Prostate gland (tissue), 2 donors: ENCODE data around the gene ARMC2.

Experiments used
- CTCF ChIP-seq, 4 experiments: fragments of 200-600 bp in 2 of 4; fragments of 450-650 bp in 2 of 4; sonication (generic) in 2 of 4; IDR thresholded peaks; 1 replicate in 3 of 4; 2 replicates in 1 of 4; pipeline ENCODE4 v1.5.1; 2016 to 2019; ENCODE audit warnings: antibody characterized with exemption in 4 of 4, mild to moderate bottlenecking in 2 of 4, moderate library complexity in 2 of 4
- POLR2A ChIP-seq: fragments of 450-650 bp; IDR thresholded peaks from one replicate; pipeline ENCODE4 v1.6.1; 2016; ENCODE audit warnings: antibody characterized with exemption, mild to moderate bottlenecking

DNA sequence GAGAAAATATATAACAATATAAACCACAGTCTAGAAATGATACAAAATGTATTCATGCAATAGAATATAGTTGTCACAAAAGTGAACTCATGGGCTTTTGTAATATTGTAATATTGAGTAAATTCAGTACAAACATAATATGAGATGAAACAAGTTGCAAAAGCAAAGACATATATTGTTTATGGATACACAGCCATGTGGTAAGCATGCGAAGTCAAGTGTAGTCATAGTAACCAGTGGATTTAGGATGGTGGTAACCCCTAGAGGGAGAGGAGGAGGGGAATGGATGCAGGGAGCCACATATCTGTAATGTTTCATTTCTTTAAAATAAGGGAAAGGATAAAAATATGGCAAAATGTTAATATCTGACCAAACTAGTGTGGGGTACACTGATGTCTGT is 47.3 kb downstream of the ARMC2 start:
- TF ChIP-seq POLR2A = no peak
- TF ChIP-seq CTCF (IDR thresholded peaks at IDR 0.05) = no peak
